ENCODE data around the gene ZNF592.

ZNF592 gene

DNA sequence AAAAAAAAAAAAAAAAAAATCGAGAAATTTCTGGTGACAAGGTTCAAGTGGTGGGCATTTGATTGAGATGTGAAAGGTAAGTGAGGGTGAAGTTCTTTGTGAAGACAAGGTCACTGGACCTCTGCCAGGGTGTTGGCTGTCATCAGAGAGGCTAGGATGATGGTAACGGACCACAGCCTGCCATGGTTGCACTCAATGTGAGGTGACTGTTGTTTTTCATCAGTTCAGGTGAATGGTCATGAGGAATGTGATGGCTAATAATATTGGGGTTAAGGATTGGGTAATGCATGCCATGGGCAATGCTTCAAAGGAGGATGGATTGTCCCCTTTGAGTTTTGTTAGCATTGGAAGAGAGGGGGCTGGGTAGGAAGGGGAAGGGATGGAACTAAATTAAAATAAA, 64.5 kb downstream of the ZNF592 start:
- no peak for DNase-seq

DNA sequence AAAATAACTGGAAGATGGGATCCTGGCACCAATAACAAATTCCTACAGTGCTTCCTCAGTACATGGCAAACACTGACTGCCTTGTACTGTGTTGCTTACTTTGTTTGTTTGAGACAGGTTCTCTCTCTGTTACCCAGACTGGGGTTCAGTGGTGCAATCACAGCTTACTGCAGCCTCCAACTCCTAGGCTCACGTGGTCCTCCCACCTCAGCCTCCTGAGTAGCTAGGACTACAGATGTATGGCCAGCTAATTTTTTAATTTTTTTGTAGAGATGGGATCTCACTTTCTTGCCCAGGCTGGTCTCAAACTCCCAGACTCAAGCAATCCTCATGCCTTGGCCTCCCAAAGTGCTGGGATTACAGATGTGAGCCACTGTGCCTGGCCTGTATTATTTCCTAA, 65.0 kb downstream of the ZNF592 start:
- DNase-seq: no peak

DNA sequence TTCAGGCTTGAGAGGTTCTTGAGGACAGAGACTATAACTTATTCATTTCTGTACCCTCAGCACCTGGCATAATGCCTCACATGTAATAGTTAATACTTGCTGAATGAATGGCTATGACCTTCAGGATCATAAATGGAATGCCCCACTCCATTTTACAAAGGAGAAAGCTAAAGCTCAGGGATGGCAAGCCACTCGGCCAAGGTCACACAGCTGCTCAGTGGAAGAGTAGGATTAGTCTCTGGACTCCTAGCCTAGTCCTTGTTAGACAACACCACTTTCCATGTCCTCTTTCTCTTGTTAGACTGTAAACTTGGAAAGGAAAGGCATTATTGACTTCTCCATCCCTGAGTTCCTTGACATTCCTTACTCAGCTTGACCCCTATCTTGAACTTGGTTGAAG, 65.5 kb downstream of the ZNF592 start:
- no peak for DNase-seq

DNA sequence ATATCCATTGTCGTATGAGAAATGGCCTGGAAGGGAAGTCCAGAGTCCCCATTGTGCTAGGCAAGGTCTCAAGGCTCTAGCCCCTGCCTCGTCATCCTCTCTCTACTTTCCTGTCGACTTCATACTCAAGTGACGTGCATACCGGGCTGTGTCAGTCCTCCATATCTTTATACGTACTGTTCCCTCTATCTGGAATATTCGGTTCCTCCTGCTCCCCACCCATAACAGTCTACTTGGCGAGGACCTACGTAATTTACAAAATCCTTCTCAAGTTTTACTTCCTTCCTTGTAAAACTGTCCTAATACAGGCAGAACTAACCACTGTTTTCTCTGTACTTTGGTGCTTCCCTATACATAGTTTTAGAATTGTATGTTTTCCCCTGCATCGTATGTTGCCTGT, 66.5 kb downstream of the ZNF592 start:
- no peak for DNase-seq

DNA sequence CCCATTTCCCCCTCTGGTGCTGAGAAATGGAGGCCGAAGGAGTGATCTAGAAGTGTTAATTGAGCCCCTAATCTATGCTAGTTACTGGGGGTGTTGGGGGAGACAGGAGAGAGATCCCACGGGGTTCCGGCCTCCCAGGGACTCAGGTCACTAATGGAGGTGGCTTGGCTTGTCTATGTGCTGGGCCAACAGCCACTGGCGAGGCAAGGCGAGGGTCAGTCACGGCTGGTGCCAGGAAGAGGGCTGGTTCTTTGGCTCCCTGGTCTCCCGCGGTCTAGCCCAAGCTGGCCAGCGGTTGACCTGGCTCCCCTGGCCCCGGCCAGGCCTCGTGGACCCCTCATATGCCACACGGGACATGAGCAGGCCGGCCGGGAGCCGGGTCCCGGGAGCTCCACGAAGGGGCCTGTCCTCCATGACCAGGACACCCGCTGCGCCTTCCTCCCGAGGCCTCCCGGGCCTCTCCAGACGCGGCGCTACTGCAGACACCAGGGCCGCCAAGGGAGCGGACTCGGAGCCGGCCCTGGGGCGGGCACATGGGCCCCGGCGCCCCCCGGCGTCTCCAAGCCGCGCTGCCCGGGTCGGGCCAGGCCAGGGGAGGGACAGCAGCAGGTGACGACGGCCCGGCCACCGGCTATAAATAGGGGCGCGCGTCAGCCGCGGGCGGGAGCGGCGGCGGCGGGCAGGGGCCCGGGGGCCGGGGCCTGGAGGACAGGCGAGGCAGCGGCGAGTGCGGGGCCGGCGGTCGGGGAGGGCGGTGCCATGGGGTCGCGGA, 68.5 kb downstream of the ZNF592 start, which contains the start of gene ALPK3:
Gene ALPK3, plus strand, starts transcription at position 663 of the 772 bp plus-strand sequence. Its CDS starts 97 bp downstream, at position 760.
- DNase-seq: peak; percentile 16

GRCh38 chr15:84817466-84818081, 69.2 kb downstream of the ZNF592 start:
- DNase-seq: no peak

- DNase-seq: peak; percentile 65
These were observed 70.1 kb downstream of the ZNF592 start for GRCh38 chr15:84818261-84819131.

- no peak for DNase-seq
These were observed 70.9 kb downstream of the ZNF592 start for GRCh38 chr15:84819291-84819768.

DNA sequence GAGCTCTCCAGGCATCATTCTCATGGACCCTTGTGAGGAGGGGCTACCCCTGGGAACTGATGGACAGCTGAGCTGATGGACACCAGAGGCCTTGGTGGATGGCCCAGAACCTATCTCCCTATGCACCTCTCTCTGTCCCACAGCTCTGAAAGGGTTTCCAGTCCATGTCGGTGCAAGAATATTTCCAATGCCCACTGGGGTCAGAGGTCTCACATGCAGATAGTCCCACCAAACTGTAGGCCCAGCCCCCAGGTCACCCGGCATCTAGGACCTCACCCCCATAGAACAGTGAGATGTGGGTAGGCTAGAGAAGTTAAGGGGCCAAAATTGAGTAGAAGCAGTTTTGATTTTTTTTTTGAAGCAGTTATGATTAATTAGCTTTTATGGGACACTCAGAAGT, 71.4 kb downstream of the ZNF592 start:
- no peak for DNase-seq

DNA sequence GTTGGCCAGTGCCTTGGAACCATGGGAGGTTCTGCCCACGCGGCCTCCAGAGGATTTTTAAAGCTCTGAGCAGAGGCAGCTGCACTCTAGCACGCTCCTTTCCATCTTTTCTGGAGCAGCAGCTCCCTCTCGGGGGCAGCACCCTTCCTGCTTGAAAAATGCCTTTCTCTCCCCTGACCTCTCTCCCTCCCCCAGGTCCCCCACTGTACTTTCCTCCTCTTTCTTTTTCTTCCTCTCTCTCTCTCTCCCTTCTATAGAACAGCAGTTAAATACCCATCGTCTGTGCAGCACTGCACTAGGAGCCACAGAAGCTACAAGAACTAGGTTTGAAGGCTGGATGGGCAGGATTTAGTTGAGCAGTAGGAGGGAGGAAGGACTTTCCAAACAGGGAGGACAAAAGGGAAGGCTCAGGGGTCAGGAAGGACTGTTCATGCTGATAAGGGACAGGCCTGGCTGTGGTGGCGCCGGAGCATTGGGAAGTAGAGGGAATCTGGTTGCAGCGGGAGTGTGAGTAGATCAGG, 73.2 kb downstream of the ZNF592 start:
- no peak for DNase-seq

DNA sequence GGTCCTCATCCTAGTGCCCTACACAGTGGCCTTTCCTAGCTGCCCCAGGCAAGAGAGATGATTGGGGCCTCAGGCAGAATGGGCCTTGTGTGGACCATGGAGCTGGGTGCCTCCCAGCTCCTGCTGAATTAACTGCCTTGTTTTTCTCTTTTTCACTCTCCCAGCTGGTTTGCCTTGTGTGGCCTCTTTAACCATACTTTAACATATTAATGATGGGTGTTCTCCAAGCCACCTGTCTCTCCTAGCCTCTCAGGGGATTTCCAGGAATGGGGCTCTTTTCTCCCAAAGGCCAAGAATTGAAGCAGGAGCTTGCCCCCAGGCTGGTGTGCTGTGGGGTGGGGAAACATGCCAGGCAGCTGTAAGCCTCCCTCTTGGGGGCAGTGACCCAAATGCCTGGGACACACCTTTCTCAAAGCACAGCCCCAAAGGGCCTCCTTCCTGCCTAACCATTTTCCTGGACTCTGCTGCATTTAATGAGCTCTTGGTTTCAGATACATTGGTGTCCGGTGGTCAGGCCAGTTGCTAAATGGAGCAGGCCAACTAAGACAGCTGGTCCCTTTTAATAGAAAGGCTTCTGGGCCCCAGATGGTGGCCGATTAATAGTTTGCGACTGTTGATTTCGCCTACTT, 74.4 kb downstream of the ZNF592 start:
- no peak for DNase-seq

DNA sequence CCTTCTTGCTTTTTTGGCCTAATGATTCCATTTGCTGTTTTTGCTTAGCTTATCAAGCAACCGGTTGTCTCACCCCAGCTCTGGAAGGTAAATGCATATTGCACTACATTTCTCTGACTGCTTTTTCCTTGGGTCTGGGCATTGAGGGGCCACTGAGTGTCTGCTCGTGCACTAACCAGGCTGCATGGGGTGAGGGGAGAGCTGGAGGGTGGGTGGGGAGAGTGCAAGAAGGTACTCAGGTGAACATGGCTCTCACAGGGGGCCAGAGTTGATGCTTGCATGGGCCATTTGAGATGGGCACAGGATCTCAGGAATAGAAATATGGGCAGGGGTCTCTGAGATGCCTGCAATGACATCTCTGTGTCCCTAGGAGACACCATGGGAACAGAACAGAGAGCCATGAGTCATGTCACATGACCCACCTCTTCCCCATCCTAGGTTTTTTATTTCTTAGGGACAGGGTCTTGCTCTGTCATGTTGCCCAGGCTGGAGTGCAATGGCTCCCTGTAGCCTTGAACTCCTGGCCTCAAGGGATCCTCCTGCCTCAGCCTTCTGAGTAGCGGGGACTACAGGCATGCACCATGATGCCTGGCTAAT, 75.0 kb downstream of the ZNF592 start:
- DNase-seq: no peak

GRCh38 chr15:84824260-84825007, 76.0 kb downstream of the ZNF592 start:
- DNase-seq: no peak

DNA sequence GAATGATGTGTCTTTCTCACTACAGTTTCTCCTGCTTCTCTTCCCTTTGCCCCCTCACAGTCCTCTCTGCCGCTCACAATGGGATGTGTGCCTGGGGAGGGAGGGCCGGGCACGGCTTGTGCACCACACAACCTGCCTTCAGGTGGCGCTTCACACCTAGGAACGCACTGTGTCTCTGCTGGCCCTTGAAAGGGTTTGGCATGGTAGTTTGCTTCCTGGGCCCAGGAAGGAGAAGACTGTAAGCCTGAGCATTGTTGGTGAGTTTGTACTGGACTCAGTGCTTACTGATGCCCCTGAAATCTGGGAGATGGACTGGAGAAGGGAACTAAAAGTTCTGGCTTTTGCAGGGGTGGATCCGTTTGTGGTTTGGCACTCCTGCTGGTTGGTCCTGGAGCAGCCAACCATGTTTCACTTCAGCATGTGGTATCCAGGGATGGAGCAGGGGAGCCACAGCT, 78.0 kb downstream of the ZNF592 start:
- no peak for DNase-seq

- no peak for DNase-seq
These were observed 78.9 kb downstream of the ZNF592 start for GRCh38 chr15:84827246-84827645.

GRCh38 chr15:84828086-84828908, 79.9 kb downstream of the ZNF592 start:
- no peak for DNase-seq

GRCh38 chr15:84829428-84829827, 81.0 kb downstream of the ZNF592 start:
- DNase-seq: no peak

DNA sequence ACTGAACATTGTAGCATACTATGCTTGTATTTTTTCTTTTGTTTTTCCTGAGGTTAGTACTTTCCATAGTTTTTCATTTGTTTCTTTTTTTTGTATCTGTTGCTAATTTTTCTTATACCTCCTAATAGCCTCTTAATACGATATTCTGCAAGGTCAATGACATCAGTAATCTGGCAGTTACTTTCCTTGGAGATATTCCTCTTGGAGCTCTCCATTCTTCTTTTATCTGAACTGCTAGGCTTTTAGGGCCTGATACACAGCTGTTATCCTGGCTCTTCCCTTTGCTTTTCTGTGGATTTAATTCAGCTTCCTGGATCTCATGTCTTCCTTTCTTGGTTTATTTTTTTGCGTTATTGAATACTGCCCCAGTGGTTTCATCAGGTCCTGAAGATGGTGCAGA, 81.6 kb downstream of the ZNF592 start:
- no peak for DNase-seq

DNA sequence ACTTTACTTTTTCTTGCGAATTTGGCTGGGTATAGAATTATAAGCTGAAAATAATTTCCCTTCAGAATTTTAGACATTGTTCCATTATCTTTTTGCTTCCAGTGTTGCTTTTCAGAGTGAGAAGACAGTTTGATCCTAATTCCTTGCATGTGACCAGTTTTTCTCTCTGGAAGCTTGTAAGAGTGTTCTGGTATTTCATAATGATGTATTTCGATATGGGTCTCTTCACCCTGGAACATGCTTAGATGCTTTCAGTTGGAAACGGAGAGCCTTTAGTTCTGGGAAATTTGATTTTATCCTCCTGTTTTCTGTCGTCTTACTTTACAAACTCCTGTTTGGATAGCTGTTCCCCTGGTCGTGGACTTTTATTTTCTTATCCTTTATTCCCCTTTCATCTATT, 82.6 kb downstream of the ZNF592 start:
- DNase-seq: no peak

DNA sequence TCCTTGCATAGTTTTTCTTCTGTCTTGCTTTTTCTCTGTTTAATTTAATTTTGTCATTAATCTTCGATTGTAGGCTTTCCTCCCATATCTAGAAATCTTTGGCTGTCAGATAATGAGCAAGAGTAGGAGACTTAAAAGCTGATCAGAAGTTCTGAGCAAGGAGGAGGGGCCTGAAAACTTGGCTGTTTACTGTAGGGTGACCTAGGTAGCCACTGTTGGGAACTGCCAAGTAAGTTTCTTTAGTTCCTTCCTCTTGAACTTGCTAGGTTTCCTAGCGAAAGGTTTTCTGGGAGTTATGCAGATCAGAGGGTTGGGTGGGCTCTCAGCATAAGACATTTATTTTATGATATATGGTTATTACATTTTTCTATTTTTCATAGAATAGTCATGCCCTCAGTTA, 83.2 kb downstream of the ZNF592 start:
- DNase-seq: no peak

Measured in NCI-H2029 (cell line).